ENCODE data around the gene SLC9A9.

GRCh38 chr3:143736205-143736997 is 111.9 kb downstream of the SLC9A9 start:
- TF ChIP-seq CTCF (IDR thresholded peaks at IDR 0.05; ENCODE audit: poor library complexity, severe bottlenecking) (no peak), EZH2 (IDR thresholded peaks at IDR 0.05; ENCODE audit: borderline replicate concordance, insufficient read depth, low read length, poor library complexity, severe bottlenecking) (no peak), RAD21 (conservative IDR thresholded peaks at IDR 0.05) (no peak), MXI1 (conservative IDR thresholded peaks at IDR 0.05; ENCODE audit: poor library complexity, severe bottlenecking) (no peak), POLR2AphosphoS5 (IDR thresholded peaks at IDR 0.05) (no peak), EP300 (conservative IDR thresholded peaks at IDR 0.05; ENCODE audit: poor library complexity, severe bottlenecking) (no peak), REST (IDR thresholded peaks at IDR 0.05; ENCODE audit: borderline replicate concordance) (no peak), TAF1 (IDR thresholded peaks at IDR 0.05; ENCODE audit: low read depth) (no peak), SMC3 (conservative IDR thresholded peaks at IDR 0.05; ENCODE audit: poor library complexity) (no peak)
